H1 (cell line): ENCODE results near the gene NXPH4.

Source experiments
- POLR2A ChIP-seq, 2 experiments: IDR thresholded peaks; 1 replicate in 1 of 2; 2 replicates in 1 of 2; pipeline ENCODE4 v1.6.1; 2011; ENCODE audit warnings: low read depth in 2 of 2, low read length in 2 of 2, mild to moderate bottlenecking in 2 of 2; ENCODE audit errors: control extremely low read depth in 1 of 2
- POLR2AphosphoS5 ChIP-seq: IDR thresholded peaks from 2 replicates; pipeline ENCODE4 v1.6.1; 2011; ENCODE audit warnings: low read depth, low read length

GRCh38 chr12:57231276-57232021 is 14.9 kb downstream of the NXPH4 start:
- no peak; a peak in 1 of 3 replicates for TF ChIP-seq POLR2A (IDR thresholded peaks at IDR 0.05; ENCODE audit: control extremely low read depth in 1 of 2, low read depth in 2 of 2, low read length in 2 of 2)
- 0 out of 2 replicates have a peak, but pooled peaks have one; percentile 12 for TF ChIP-seq POLR2AphosphoS5
